ENCODE results near the gene DNAH2. TPM values are rescaled to one million over a fixed set of nuclear protein-coding genes. Genes with fewer than 3 reads are reported as not detected.

The DNAH2 gene
- total and polyA plus RNA-seq, 9 of the 15 experiments (the other 6 are each of a cell fraction or from before 2014, with no cell fraction given) = 0.03 TPM; not detected in 8

DNA sequence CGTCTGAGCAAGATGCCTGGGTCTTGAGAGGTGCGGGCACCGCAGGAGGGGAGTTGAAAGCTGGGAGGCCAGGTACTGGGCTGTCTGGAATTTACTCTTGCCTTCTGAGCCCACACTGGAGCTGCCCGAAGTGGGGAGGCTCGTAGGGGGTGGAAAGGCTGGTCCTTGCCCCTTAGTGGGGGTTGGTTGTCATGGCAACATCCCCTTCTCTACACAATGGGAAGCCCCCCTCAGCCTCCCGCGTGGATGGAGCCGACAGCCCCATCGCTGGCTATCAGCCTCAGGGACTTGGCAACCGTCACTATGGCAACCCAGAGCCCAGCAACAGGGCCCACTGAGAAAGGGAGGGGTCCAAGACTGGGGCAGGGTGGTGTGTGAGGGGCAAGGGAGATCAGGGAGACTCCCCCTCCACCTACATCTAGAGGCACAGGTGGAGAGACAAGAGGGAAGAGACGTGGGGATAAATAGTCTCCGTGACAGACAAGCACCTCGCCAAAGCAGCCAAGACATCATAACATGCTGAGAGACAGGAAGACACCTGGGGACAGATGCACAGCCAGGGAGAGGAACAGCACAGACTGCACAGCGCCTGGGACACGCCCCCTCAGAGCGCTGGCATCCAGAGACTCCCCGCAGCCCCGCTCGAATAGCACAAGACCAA, 5.3 kb upstream of the DNAH2 start:
- TF ChIP-seq RFX1 (IDR thresholded peaks at IDR 0.05) (peak; percentile 89), TFAM (CRISPR knock-in tag; conservative IDR thresholded peaks at IDR 0.05) (no peak), NCOA1 (IDR thresholded peaks at IDR 0.05; ENCODE audit: low read depth) (no peak), MYNN (IDR thresholded peaks at IDR 0.05) (peak; percentile 88), MYNN (CRISPR knock-in tag; IDR thresholded peaks at IDR 0.05) (no peak), ZNF197 (CRISPR knock-in tag; IDR thresholded peaks at IDR 0.05; ENCODE audit: low read depth) (no peak), ZFP30 (CRISPR knock-in tag; IDR thresholded peaks at IDR 0.05; ENCODE audit: borderline replicate concordance) (no peak), CSDE1 (IDR thresholded peaks at IDR 0.05) (0 out of 4 replicates have a peak, but pooled peaks of 1 of the 2 experiments have one; percentile 22), EHMT2 (IDR thresholded peaks at IDR 0.05) (no peak), NR2C2 (CRISPR knock-in tag; IDR thresholded peaks at IDR 0.05) (no peak), NR2C2 (tag; IDR thresholded peaks at IDR 0.05) (no peak), MBD2 (IDR thresholded peaks at IDR 0.05; ENCODE audit: borderline replicate concordance, low read depth) (no peak), LCOR (CRISPR knock-in tag; IDR thresholded peaks at IDR 0.05) (no peak)
- TF ChIP-seq, protein P1, sequence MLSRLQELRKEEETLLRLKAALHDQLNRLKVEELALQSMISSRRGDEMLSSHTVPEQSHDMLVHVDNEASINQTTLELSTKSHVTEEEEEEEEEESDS (CRISPR knock-in tag; IDR thresholded peaks at IDR 0.05) = no peak
- FAIRE-seq (no peak), DNase-seq (ENCODE audit: extremely low read depth in 1 of 4, low spot score in 3 of 4) (no peak), ATAC-seq (0 out of 3 replicates have a peak, but pooled peaks have one; percentile 9)
- WGBS (ENCODE audit: insufficient coverage, low coverage, missing lambda C conversion rate) = 6% methylated on average over 14 of the region's 19 CpGs
- no TSS peak for BruUV-seq (replicated peaks)
- Histone ChIP-seq H3K4me3 (no peak overlapping the region), H3K9me3 (replicated peaks; ENCODE audit: control insufficient read depth, insufficient read depth, low read depth, low read length) (no peaks in the 10 kb centered on the region), H3K4me2 (ENCODE audit: insufficient read depth, low read length) (no peak overlapping the region), H2AFZ (ENCODE audit: low read depth, low read length) (no peak overlapping the region), H3K36me3 (ENCODE audit: control insufficient read depth, insufficient read depth, low read length) (no peaks in the 10 kb centered on the region), H3K79me2 (ENCODE audit: control insufficient read depth, insufficient read depth, low read length) (no peaks in the 10 kb centered on the region), H3K9ac (ENCODE audit: insufficient read depth in 1 of 2, low read depth in 2 of 2, low read length in 2 of 2) (no peak overlapping the region), H3K27me3 (ENCODE audit: control insufficient read depth in 2 of 2, insufficient read depth in 2 of 2, low read length in 2 of 2) (peaks cover 2 to 52% of the 10 kb centered on the region in 2 experiments; a peak in 4 of 5 replicates), H3K4me1 (replicated peaks in 1 of 2; ENCODE audit: control insufficient read depth in 2 of 2, insufficient read depth in 2 of 2, low read length in 2 of 2) (peaks cover 6 to 10% of the 10 kb centered on the region in 2 experiments; a peak in 3 of 5 replicates), H3K27ac (ENCODE audit: extremely low read depth, low read depth, low read length) (no peak overlapping the region), H4K20me1 (replicated peaks; ENCODE audit: control insufficient read depth, insufficient read depth, low read length) (no peaks in the 10 kb centered on the region), H3K9me1 (ENCODE audit: control insufficient read depth, insufficient read depth, low read length) (no peaks in the 10 kb centered on the region)
- intact Hi-C loops (cut with micrococcal nuclease) = no loop called here
- CTCF ChIA-PET (ENCODE audit: low intra/inter-chr PET ratio) = no interaction called here
- in situ Hi-C loops (cut with MboI) = no loop called here
- POLR2A ChIA-PET = interaction anchor here (2.6 to 3.5 kb wide), 2 partner anchors 8 to 25 kb away, joined by 12 to 13 read pairs; partner anchors contain the start of genes EFNB3 and TP53

All from K562 (cell line).